Aorta (tissue), 5 donors: ENCODE data around the gene CHCHD6. TPM values are rescaled to one million over a fixed set of nuclear protein-coding genes. Genes with fewer than 3 reads are reported as not detected.

Experiments
- ATAC-seq: fragments of 200-7000 bp; cut with Tn5 transposase; one replicate; pipeline ENCODE4 v1.9.1; 2022; ENCODE audit warnings: moderate library complexity; ENCODE audit not compliant: low FRiP score
- DNase-seq, 2 donors: peaks; one replicate each; pipeline ENCODE4 v3.0.0-alpha.2; 2020
- H3K27ac ChIP-seq, 2 donors: one replicate each; pipeline ENCODE4 v1.5.1; 2013; ENCODE audit warnings: low read length in 2 of 2, mild to moderate bottlenecking in 2 of 2, moderate library complexity in 2 of 2, control low read depth in 1 of 2, inconsistent platforms in 1 of 2, low read depth in 1 of 2
- H3K27me3 ChIP-seq, 2 donors: one replicate each; pipeline ENCODE4 v1.6.1; 2013; ENCODE audit warnings: control low read depth in 1 of 2, low read length in 1 of 2, mild to moderate bottlenecking in 1 of 2, moderate library complexity in 1 of 2; ENCODE audit not compliant: insufficient read depth in 2 of 2, control insufficient read depth in 1 of 2
- H3K36me3 ChIP-seq, 2 donors: one replicate each; pipeline ENCODE4 v1.6.1; 2013; ENCODE audit warnings: control low read depth in 1 of 2, low read length in 1 of 2, mild to moderate bottlenecking in 1 of 2; ENCODE audit not compliant: insufficient read depth in 2 of 2, control insufficient read depth in 1 of 2
- H3K4me1 ChIP-seq, 2 donors: one replicate each; pipeline ENCODE4 v1.6.1; 2013; ENCODE audit warnings: low read length in 2 of 2, control low read depth in 1 of 2, mild to moderate bottlenecking in 1 of 2, moderate library complexity in 1 of 2; ENCODE audit not compliant: insufficient read depth in 2 of 2, control insufficient read depth in 1 of 2
- H3K4me3 ChIP-seq, 2 donors: one replicate each; pipeline ENCODE4 v1.5.1; 2013; ENCODE audit warnings: low read length in 2 of 2, control low read depth in 1 of 2, mild to moderate bottlenecking in 1 of 2
- H3K9me3 ChIP-seq: one replicate; pipeline ENCODE4 v1.6.1; 2013; ENCODE audit warnings: mild to moderate bottlenecking, low read length; ENCODE audit not compliant: control insufficient read depth
- WGBS, 2 donors: extraction: QIAGEN DNeasy Blood & Tissue Kit; methylation state at CpG; one replicate each; pipeline ENCODE4 v1.1.7; 2013; 5-methylcytosine and 5-hydroxymethylcytosine counted together
- intact Hi-C, 2 donors: fragments of 100-400 bp; cut with DNase I; formaldehyde crosslinking; loops; one replicate each; pipeline versions ENCODE4 v1.14.2 to v1.15.0; 2022
- polyA plus RNA-seq, 2 donors: library from polyadenylated mRNA; stranded (reverse); fragments of 200-250 nt; gene quantifications; one replicate each; pipeline ENCODE4 v1.2.3, GENCODE V29; 2013
- total RNA-seq, 2 donors: library from RNA; stranded (reverse); fragmentation: NEBNext Ultra II Directional; extraction: Animal tissue kit (Norgen Biotek cat#: 25700); gene quantifications; one replicate each; pipeline ENCODE4 v1.2.1, GENCODE V29; 2021
- donor health status: healthy with polysubstance abuse.
- donor health status: Bipolar disorder and iron deficiency.
- donor health status: DM: no; HTN: no; CAD: no.
- donor health status: DM: no; HTN: no; CAD: no.
- donor health status: DM: yes; HTN: yes; CAD: no.

The CHCHD6 gene
- total and polyA plus RNA-seq, 4 donors, result 10.8 to 24.6 (median 11.9) TPM

DNA sequence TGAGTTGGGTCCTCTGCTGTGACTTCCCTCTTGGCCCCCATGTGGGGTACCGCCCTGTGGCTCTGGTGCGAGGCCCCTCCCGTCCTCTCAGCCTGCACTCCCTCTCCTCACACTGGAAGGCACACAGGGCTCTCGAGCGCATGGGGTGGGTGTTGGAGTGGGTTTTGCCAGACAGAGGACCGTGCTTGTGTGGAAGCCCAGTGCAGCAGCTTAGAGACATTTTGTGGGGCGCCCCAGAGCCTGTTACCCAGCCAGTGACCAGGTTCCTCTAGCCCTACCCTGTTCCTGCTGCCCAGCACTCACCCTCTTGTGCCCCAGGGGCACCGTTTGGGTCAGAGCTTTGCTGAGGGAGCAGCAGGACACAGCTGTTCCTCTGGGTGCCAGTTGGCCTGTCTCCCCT is 288.7 kb downstream of the CHCHD6 start:
- Histone ChIP-seq H3K4me3 (no peak overlapping the region), H3K27me3 (no peaks in the 10 kb centered on the region), H3K27ac (peak overlapping the region in 1 of 2 donors; percentile 11), H3K4me1 (peaks cover 0 to 4% of the 10 kb centered on the region in 2 donors), H3K9me3 (no peaks in the 10 kb centered on the region), H3K36me3 (no peaks in the 10 kb centered on the region)
- intact Hi-C loops, result no loop called here
- no peak for DNase-seq
- no peak for ATAC-seq
- WGBS, 2 donors, result 88 to 89% methylated on average over 8 of the region's 8 CpGs

DNA sequence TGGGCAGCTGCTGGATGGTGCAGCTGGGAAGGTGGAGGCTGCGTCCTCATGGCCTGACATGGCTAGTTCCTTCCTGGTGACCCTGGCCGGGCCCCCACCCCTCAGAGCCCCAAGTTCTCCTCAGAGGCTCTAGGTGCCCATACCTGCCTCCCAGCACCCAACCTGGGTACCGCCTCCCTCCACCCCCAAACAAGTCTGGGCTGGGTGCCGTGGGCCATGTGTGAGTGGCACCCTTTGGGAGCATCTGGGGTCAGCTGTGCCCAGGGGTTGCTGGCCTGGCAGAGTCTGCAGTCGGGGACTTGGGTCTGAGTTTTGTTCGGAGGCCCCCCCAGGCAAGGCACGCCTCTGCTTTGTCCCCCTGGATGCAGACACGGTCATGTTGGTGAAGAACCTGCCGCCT is 289.4 kb downstream of the CHCHD6 start:
- no peak overlapping the region for H3K27ac ChIP-seq
- intact Hi-C loops, result no loop called here
- 88 to 96% methylated on average over 9 of the region's 9 CpGs for WGBS, 2 donors

GRCh38 chr3:126994661-126995245 is 290.7 kb downstream of the CHCHD6 start:
- ATAC-seq, result peak; percentile 5
- H3K4me1 ChIP-seq, result peaks cover 0 to 4% of the 10 kb centered on the region in 2 donors

More for the DNA sequence above, 289.4 kb downstream of the CHCHD6 start:
- Histone ChIP-seq H3K27me3 (no peaks in the 10 kb centered on the region), H3K9me3 (no peaks in the 10 kb centered on the region), H3K4me3 (no peak overlapping the region), H3K36me3 (no peaks in the 10 kb centered on the region), H3K4me1 (peaks cover 0 to 4% of the 10 kb centered on the region in 2 donors)
- DNase-seq (no peak), ATAC-seq (no peak)

GRCh38 chr3:126995254-126995780 is 291.3 kb downstream of the CHCHD6 start:
- H3K36me3 ChIP-seq, result no peaks in the 10 kb centered on the region
- intact Hi-C loops, result loop anchor here in 1 of 2 donors (5.0 kb wide), 1 partner anchor 552 kb away; no protein-coding TSS in a partner anchor
- no peaks in the 10 kb centered on the region for H3K9me3 ChIP-seq
- H3K4me3 ChIP-seq, result no peak overlapping the region
- 11 to 18% methylated on average over 12 of the region's 12 CpGs for WGBS, 2 donors
- DNase-seq (no peak), ATAC-seq (no peak)
- peaks cover 0 to 4% of the 10 kb centered on the region in 2 donors for H3K4me1 ChIP-seq
- H3K27me3 ChIP-seq, result no peaks in the 10 kb centered on the region
- H3K27ac ChIP-seq, result peak overlapping the region; percentile 53 to 84

More at GRCh38 chr3:126994661-126995245, 290.7 kb downstream of the CHCHD6 start:
- Histone ChIP-seq H3K27ac (peak overlapping the region; percentile 53 to 84), H3K4me3 (no peak overlapping the region), H3K9me3 (no peaks in the 10 kb centered on the region), H3K36me3 (no peaks in the 10 kb centered on the region), H3K27me3 (no peaks in the 10 kb centered on the region)
- 3 to 6% methylated on average over 9 to 10 of the region's 10 CpGs for WGBS, 2 donors
- no peak for DNase-seq
- intact Hi-C loops, result loop anchor here in 1 of 2 donors (5.0 kb wide), 1 partner anchor 553 kb away; no protein-coding TSS in a partner anchor

GRCh38 chr3:126995926-126996512 is 292.0 kb downstream of the CHCHD6 start:
- intact Hi-C loops, result loop anchor here in 1 of 2 donors (5.0 kb wide), 1 partner anchor 551 kb away; no protein-coding TSS in a partner anchor
- no peak overlapping the region for H3K27ac ChIP-seq

GRCh38 chr3:126996905-126997304 is 292.9 kb downstream of the CHCHD6 start:
- intact Hi-C loops, result loop anchor here in 1 of 2 donors (5.0 kb wide), 1 partner anchor 550 kb away; no protein-coding TSS in a partner anchor
- peak in 1 of 2 donors; percentile 78 for DNase-seq
- WGBS, 2 donors, result 19 to 27% methylated on average over 7 of the region's 7 CpGs
- no peak overlapping the region for H3K4me3 ChIP-seq
- no peaks in the 10 kb centered on the region for H3K27me3 ChIP-seq
- no peak for ATAC-seq
- no peaks in the 10 kb centered on the region for H3K36me3 ChIP-seq
- H3K4me1 ChIP-seq, result peaks cover 0 to 4% of the 10 kb centered on the region in 2 donors
- H3K9me3 ChIP-seq, result no peaks in the 10 kb centered on the region
- H3K27ac ChIP-seq, result peak overlapping the region in 1 of 2 donors; percentile 50

More at GRCh38 chr3:126995926-126996512, 292.0 kb downstream of the CHCHD6 start:
- no peak overlapping the region for H3K4me3 ChIP-seq
- peaks cover 0 to 4% of the 10 kb centered on the region in 2 donors for H3K4me1 ChIP-seq
- H3K27me3 ChIP-seq, result no peaks in the 10 kb centered on the region
- DNase-seq (no peak), ATAC-seq (no peak)
- no peaks in the 10 kb centered on the region for H3K36me3 ChIP-seq
- 90 to 92% methylated on average over 11 of the region's 11 CpGs for WGBS, 2 donors
- no peaks in the 10 kb centered on the region for H3K9me3 ChIP-seq

GRCh38 chr3:126997455-126998038 is 293.5 kb downstream of the CHCHD6 start:
- H3K9me3 ChIP-seq, result no peaks in the 10 kb centered on the region
- H3K27ac ChIP-seq, result peak overlapping the region in 1 of 2 donors; percentile 50
- no peaks in the 10 kb centered on the region for H3K36me3 ChIP-seq
- H3K4me3 ChIP-seq, result no peak overlapping the region
- WGBS, 2 donors, result 65 to 75% methylated on average over 19 of the region's 19 CpGs
- DNase-seq (no peak), ATAC-seq (no peak)
- intact Hi-C loops, result loop anchor here in 1 of 2 donors (5.0 kb wide), 1 partner anchor 550 kb away; no protein-coding TSS in a partner anchor
- peaks cover 0 to 4% of the 10 kb centered on the region in 2 donors for H3K4me1 ChIP-seq
- H3K27me3 ChIP-seq, result no peaks in the 10 kb centered on the region

GRCh38 chr3:126998320-126998719 is 294.3 kb downstream of the CHCHD6 start:
- peaks cover 0 to 4% of the 10 kb centered on the region in 2 donors for H3K4me1 ChIP-seq

More at GRCh38 chr3:126998320-126998719, 294.3 kb downstream of the CHCHD6 start:
- Histone ChIP-seq H3K9me3 (no peaks in the 10 kb centered on the region), H3K36me3 (no peaks in the 10 kb centered on the region), H3K27ac (peak overlapping the region in 1 of 2 donors; percentile 14), H3K4me3 (no peak overlapping the region), H3K27me3 (no peaks in the 10 kb centered on the region)
- ATAC-seq (no peak), DNase-seq (no peak)
- 46 to 67% methylated on average over 4 of the region's 4 CpGs for WGBS, 2 donors
- intact Hi-C loops, result loop anchor here in 1 of 2 donors (5.0 kb wide), 1 partner anchor 549 kb away; no protein-coding TSS in a partner anchor
